Thoracic aorta (tissue), 2 donors: ENCODE data around the gene MED12L. TPM values are rescaled to one million over a fixed set of nuclear protein-coding genes. Genes with fewer than 3 reads are reported as not detected.
A peak's percentile ranks its signal among the peaks of the same experiment; 100 is the strongest.

Experiments used
- ATAC-seq: fragments of 150-250 bp; one replicate; pipeline ENCODE4 v1.8.0; 2017; ENCODE audit warnings: low read depth; ENCODE audit not compliant: insufficient number of reproducible peaks, low FRiP score
- DNase-seq: peaks from one replicate; pipeline ENCODE4 v3.0.0-alpha.2; 2020; ENCODE audit warnings: low spot score
- H3K27ac ChIP-seq, 2 donors: fragments of 200-600 bp; sonication (generic); 1 replicate in 1 of 2; 2 replicates in 1 of 2; pipeline ENCODE4 v1.5.1; 2016; ENCODE audit warnings: mild to moderate bottlenecking in 2 of 2, moderate library complexity in 2 of 2
- H3K27me3 ChIP-seq: fragments of 200-600 bp; sonication (generic); replicated peaks from 2 replicates; pipeline ENCODE4 v1.6.0; 2016; ENCODE audit warnings: mild to moderate bottlenecking; ENCODE audit not compliant: insufficient read depth
- H3K36me3 ChIP-seq: fragments of 200-600 bp; sonication (generic); one replicate; pipeline ENCODE4 v1.5.1; 2016
- H3K4me1 ChIP-seq, 2 donors: fragments of 200-600 bp; sonication (generic); 1 replicate in 1 of 2; 2 replicates in 1 of 2; pipeline versions ENCODE4 v1.5.1 to v1.6.0; 2016; ENCODE audit warnings: low read depth in 2 of 2, mild to moderate bottlenecking in 1 of 2; ENCODE audit not compliant: control insufficient read depth in 1 of 2
- H3K4me3 ChIP-seq: fragments of 200-600 bp; sonication (generic); 2 replicates; pipeline ENCODE4 v1.5.1; 2016; ENCODE audit warnings: mild to moderate bottlenecking
- H3K9me3 ChIP-seq: fragments of 200-600 bp; sonication (generic); 2 replicates; pipeline ENCODE4 v1.5.1; 2016
- CTCF ChIP-seq: fragments of 200-600 bp; sonication (generic); IDR thresholded peaks from one replicate; pipeline ENCODE4 v1.5.1; 2019; ENCODE audit warnings: antibody characterized with exemption
- total RNA-seq, 2 donors: library from RNA; depleted of rRNA; stranded (reverse); fragments of >200 nt; gene quantifications; one replicate each; pipeline versions ENCODE4 v1.1.0 to v1.2.3, GENCODE V29; 2016

The MED12L gene
- total RNA-seq, 2 donors from 2014 or later: 0.27 to 2.0 TPM

DNA sequence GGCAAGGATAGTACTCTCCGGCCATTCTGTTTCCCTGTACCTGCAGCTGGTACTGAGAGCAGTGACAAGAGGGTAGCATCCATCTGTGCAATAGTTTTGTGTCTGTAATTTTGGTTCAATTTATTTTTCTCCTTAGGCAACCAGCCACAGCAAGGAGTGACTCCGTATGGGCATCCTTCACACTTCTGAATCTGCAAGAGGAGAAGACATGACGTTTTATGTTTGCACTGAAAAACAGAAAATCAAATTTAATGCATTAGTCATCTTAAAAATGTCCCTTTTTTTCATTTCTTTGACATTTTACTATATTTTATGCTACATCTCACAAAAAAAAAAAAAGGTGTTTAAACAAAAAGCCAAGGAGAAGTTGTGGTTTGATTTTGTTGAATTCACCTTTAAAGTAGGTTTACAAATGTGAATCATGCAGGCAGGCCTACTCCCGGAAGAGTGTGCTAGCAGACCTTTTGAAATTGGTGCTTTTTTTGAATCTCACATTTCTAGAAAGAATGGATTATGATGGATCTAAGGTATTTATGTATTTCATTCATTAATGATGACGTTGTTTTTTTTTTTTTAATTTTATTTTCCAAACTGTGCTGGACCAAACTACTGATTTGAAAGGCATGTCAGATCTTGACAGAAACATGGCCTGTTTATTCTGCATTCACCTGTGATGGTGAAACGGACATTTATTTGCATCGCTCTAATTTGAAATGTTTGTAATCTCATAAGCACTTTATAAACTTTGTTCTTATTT, 347.3 kb downstream of the MED12L start:
- H3K4me1 ChIP-seq: peaks cover 0 to 10% of the 10 kb centered on the region in 2 donors
- no peak overlapping the region for H3K4me3 ChIP-seq
- H3K27ac ChIP-seq: no peak overlapping the region
- H3K36me3 ChIP-seq: no peaks in the 10 kb centered on the region
- no peaks in the 10 kb centered on the region for H3K27me3 ChIP-seq
- DNase-seq: no peak
- TF ChIP-seq CTCF: no peak
- no peaks in the 10 kb centered on the region for H3K9me3 ChIP-seq
- no peak for ATAC-seq

- TF ChIP-seq CTCF: no peak
- DNase-seq: no peak
- H3K9me3 ChIP-seq: no peaks in the 10 kb centered on the region
- no peak overlapping the region for H3K4me3 ChIP-seq
- H3K27me3 ChIP-seq: no peaks in the 10 kb centered on the region
- no peaks in the 10 kb centered on the region for H3K36me3 ChIP-seq
- H3K27ac ChIP-seq: no peak overlapping the region
- peaks cover 0 to 10% of the 10 kb centered on the region in 2 donors for H3K4me1 ChIP-seq
- no peak for ATAC-seq
Measured at GRCh38 chr3:151434151-151434890, 348.9 kb downstream of the MED12L start.

DNA sequence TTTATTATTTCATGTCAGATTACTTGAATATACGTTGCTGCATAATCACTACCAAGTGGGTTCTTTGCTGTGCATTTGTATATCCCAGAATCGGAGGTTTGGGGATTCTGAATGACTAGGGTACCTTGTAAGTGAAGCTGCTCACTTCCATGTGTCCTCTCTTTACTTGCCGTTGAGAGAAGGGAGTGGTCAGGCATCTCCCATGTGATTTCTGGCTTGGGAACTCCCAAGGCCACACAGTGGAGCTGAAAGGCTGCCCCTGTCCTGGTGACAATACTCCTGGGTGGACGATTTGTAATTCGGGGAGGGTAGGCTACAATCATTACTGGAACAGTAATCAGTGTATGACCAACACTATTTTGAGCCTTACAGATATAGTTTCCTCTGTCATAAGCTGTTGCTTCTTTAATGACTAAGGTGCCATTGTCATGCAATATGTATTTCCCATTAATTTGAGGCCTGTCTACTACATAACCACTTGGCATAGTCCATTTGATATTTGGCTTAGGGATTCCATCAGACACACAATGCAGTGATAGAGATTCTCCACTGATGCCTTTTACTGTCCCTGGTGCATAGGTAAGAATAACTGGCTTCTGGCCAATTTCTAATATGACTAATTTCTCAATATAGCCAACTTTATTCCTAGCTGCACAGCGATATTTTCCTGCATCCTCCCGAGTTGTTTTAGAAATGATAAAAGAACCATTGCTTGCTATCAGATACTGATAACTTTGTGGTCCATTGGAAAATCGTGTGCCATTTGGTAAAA, 351.4 kb downstream of the MED12L start:
- ATAC-seq (no peak), DNase-seq (no peak)
- Histone ChIP-seq H3K27me3 (no peaks in the 10 kb centered on the region), H3K36me3 (no peaks in the 10 kb centered on the region), H3K4me1 (peaks cover 0 to 10% of the 10 kb centered on the region in 2 donors), H3K27ac (no peak overlapping the region), H3K4me3 (no peak overlapping the region), H3K9me3 (no peaks in the 10 kb centered on the region)
- no peak for TF ChIP-seq CTCF

GRCh38 chr3:151437906-151438305, 352.4 kb downstream of the MED12L start:
- no peak for DNase-seq
- H3K4me3 ChIP-seq: no peak overlapping the region
- H3K27ac ChIP-seq: no peak overlapping the region
- H3K36me3 ChIP-seq: no peaks in the 10 kb centered on the region
- TF ChIP-seq CTCF: no peak
- no peaks in the 10 kb centered on the region for H3K9me3 ChIP-seq
- H3K27me3 ChIP-seq: no peaks in the 10 kb centered on the region
- H3K4me1 ChIP-seq: peaks cover 0 to 10% of the 10 kb centered on the region in 2 donors
- no peak for ATAC-seq

GRCh38 chr3:151439652-151440125, 354.2 kb downstream of the MED12L start:
- H3K4me3 ChIP-seq: no peak overlapping the region
- TF ChIP-seq CTCF: peak; percentile 82
- H3K27ac ChIP-seq: no peak overlapping the region
- no peaks in the 10 kb centered on the region for H3K9me3 ChIP-seq
- peak; percentile 54 for ATAC-seq
- no peaks in the 10 kb centered on the region for H3K27me3 ChIP-seq
- DNase-seq: no peak
- H3K4me1 ChIP-seq: peaks cover 0 to 2% of the 10 kb centered on the region in 2 donors
- no peaks in the 10 kb centered on the region for H3K36me3 ChIP-seq
